ENCODE measurements around the gene RFC2.
A peak's percentile ranks its signal among the peaks of the same experiment; 100 is the strongest.

Gene RFC2

DNA sequence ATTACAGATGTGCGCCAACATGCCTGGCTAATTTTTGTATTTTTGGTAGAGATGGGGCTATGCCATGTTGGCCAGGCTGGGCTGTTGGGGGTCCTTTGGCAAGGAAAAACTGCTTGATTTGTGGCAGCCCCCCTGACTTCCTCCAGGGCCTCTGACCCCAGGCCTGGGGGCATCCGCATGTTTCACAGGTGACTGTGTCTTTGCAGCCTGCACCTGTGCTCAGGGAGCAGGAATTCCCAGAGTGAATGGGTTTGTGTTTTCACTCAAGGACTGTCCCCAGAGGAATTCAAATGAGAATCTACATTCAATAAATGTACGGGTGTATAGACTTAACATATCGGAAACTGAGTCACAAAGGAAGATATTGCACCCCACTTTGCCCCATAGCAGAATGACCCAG lies 23.4 kb upstream of the RFC2 start:
- TF ChIP-seq, protein P1, sequence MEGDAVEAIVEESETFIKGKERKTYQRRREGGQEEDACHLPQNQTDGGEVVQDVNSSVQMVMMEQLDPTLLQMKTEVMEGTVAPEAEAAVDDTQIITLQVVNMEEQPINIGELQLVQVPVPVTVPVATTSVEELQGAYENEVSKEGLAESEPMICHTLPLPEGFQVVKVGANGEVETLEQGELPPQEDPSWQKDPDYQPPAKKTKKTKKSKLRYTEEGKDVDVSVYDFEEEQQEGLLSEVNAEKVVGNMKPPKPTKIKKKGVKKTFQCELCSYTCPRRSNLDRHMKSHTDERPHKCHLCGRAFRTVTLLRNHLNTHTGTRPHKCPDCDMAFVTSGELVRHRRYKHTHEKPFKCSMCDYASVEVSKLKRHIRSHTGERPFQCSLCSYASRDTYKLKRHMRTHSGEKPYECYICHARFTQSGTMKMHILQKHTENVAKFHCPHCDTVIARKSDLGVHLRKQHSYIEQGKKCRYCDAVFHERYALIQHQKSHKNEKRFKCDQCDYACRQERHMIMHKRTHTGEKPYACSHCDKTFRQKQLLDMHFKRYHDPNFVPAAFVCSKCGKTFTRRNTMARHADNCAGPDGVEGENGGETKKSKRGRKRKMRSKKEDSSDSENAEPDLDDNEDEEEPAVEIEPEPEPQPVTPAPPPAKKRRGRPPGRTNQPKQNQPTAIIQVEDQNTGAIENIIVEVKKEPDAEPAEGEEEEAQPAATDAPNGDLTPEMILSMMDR (IDR thresholded peaks at IDR 0.05; ENCODE audit: low read depth, low read length, missing control alignments): no peak
- Histone ChIP-seq H3K27me3 (replicated peaks) (no peaks in the 10 kb centered on the region), H3K4me3 (ENCODE audit: low read depth, low read length) (no peak overlapping the region), H3K27ac (no peak overlapping the region), H3K36me3 (replicated peaks) (no peaks in the 10 kb centered on the region)
- DNase-seq: no peak
- in situ Hi-C loops (cut with HindIII; ENCODE audit: low pct_ligation_motif_present, low sequenced_read_pairs): no loop called here

DNA sequence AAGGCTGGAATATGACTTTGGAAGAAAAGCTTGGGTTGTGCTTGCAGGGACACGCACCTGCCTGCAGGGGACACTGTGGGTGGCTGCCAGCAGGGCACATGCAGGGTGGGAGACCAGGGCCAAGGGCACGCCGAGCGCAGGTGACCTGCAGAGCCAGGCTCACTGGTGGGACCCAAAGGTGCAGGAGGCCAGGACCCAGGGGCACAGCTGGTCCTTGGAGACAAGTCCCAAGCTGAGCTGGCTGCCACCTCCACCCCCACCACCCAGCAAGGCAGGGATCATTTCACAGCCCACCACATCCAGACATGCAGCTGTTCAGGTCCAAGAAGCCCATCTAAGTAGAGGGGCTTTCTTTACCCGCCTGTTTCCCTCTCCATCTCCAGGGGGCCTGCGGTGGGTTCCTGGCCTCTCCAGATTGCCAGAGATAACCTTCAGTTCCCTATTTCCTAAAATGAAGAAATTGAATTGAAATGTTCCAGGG lies 21.2 kb upstream of the RFC2 start:
- DNase-seq: no peak
- in situ Hi-C loops (cut with HindIII; ENCODE audit: low pct_ligation_motif_present, low sequenced_read_pairs): no loop called here
- TF ChIP-seq, protein P1 (IDR thresholded peaks at IDR 0.05; ENCODE audit: low read depth, low read length, missing control alignments): peak; percentile 78

DNA sequence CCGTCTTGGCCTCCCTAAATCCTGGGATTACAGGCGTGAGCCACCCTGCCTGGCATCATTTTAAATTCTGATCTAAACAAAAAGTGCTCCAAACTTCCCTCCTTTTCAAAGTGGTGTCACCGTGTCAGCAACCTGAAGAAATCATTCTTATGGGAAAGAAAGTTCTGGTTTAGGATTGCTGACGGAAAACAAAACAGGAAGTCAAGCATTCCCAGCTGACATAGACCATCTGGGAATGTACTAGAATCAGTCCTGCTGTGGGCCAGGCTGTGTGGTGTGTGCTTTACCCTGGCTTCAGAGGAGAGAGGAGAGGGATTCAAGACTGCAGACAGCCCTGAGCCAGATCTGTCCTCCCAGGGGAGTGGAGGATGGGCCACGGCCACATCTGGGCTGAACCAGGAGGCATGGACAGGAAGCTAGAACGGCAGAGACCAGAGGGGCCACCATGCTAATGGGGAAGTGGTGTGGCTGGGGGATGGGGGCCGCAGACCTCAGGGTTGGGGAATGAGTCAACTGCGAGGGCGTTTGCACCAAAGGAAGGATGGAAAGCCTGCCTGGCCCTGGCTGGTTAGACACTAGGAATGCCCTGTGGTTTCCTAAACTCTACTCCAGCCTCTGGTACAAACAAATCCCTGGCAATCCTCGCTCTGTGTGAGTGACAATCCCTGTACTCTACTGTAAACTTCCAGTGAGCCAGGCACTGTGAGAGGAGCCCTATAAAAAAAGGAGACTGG lies 18.3 kb upstream of the RFC2 start:
- Histone ChIP-seq H3K27ac (peak overlapping the region; percentile 85), H3K4me3 (ENCODE audit: low read depth, low read length) (no peak overlapping the region), H3K27me3 (replicated peaks) (no peaks in the 10 kb centered on the region), H3K36me3 (replicated peaks) (no peaks in the 10 kb centered on the region)
- TF ChIP-seq, protein P1 (IDR thresholded peaks at IDR 0.05; ENCODE audit: low read depth, low read length, missing control alignments): no peak
- DNase-seq: peak; percentile 95
- in situ Hi-C loops (cut with HindIII; ENCODE audit: low pct_ligation_motif_present, low sequenced_read_pairs): no loop called here

More for the DNA sequence above, 21.2 kb upstream of the RFC2 start:
- Histone ChIP-seq H3K36me3 (replicated peaks) (no peaks in the 10 kb centered on the region), H3K27me3 (replicated peaks) (no peaks in the 10 kb centered on the region), H3K27ac (no peak overlapping the region), H3K4me3 (ENCODE audit: low read depth, low read length) (no peak overlapping the region)

DNA sequence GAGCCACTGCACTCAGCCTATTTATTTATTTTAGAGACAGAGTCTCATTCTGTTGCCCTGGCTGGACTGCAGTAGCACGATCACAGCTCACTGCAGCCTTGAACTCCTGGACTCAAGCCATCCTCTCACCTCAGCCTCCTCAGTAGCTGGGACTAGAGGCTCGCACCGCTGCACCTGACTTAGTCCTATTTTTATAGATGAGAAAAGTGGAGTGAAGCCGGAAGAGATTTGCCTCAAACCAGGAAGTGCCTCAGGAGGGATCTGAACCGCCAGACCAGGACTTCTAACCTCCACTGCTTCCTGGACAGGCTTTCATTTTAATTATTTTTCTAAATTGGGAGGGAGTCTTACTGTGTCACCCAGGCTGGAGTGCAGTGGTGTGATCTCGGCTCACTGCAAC lies 17.5 kb upstream of the RFC2 start:
- no peak overlapping the region for H3K4me3 ChIP-seq (ENCODE audit: low read depth, low read length)
- peak overlapping the region; percentile 85 for H3K27ac ChIP-seq
- in situ Hi-C loops (cut with HindIII; ENCODE audit: low pct_ligation_motif_present, low sequenced_read_pairs): no loop called here

DNA sequence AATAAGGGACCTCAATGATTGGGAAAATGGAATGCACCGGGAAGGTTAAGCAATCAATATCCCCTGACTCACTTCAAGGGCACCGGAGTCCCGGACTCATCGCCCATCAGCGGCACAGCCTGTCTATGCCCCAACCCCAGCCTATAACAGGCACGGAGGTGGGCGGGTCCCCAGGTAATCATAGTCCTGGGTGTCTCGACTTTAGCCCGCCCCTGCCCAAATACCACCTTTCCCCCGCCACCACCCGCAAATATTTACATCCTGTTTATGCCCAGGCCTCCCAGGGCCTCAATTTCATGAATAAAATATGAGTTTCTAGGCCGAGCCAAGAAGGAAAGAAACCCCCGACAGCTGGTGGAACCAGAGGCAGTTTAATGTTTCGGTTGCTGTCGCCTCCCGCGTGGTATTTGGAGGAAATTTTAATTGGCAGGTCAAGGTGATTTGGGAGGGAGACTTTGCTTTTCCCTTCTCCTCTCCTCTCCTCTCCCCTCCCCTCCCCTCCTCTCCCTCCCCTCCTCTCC lies 15.6 kb upstream of the RFC2 start:
- TF ChIP-seq, protein P1 (IDR thresholded peaks at IDR 0.05; ENCODE audit: low read depth, low read length, missing control alignments): no peak
- in situ Hi-C loops (cut with HindIII; ENCODE audit: low pct_ligation_motif_present, low sequenced_read_pairs): no loop called here
- Histone ChIP-seq H3K36me3 (replicated peaks) (no peaks in the 10 kb centered on the region), H3K27ac (no peak overlapping the region), H3K4me3 (ENCODE audit: low read depth, low read length) (peak overlapping the region; percentile 49), H3K27me3 (replicated peaks) (no peaks in the 10 kb centered on the region)
- peak; percentile 58 for DNase-seq

More for the DNA sequence above, 17.5 kb upstream of the RFC2 start:
- TF ChIP-seq, protein P1 (IDR thresholded peaks at IDR 0.05; ENCODE audit: low read depth, low read length, missing control alignments): no peak
- Histone ChIP-seq H3K36me3 (replicated peaks) (no peaks in the 10 kb centered on the region), H3K27me3 (replicated peaks) (no peaks in the 10 kb centered on the region)
- no peak for DNase-seq

Measured in brain microvascular endothelial cell (primary cell).